Trophoblast cell (in vitro differentiated cells and primary cell): Measurements from ENCODE around the gene PIGA.

Experiments
- DNase-seq, 2 donors: peaks; one replicate each; pipeline ENCODE4 v3.0.0-alpha.2; 2016
- H2AFZ ChIP-seq: 2 replicates; pipeline ENCODE4 v1.6.1; 2013; ENCODE audit warnings: low read length, moderate library complexity, mild to moderate bottlenecking; ENCODE audit not compliant: insufficient read depth, poor library complexity
- H2AK5ac ChIP-seq: 2 replicates; pipeline ENCODE4 v1.6.1; 2013; ENCODE audit warnings: mild to moderate bottlenecking, low read length
- H2BK120ac ChIP-seq: 2 replicates; pipeline ENCODE4 v1.6.1; 2013; ENCODE audit warnings: low read length, mild to moderate bottlenecking, moderate library complexity; ENCODE audit not compliant: insufficient read depth, poor library complexity
- H2BK12ac ChIP-seq: 2 replicates; pipeline ENCODE4 v1.6.1; 2013; ENCODE audit warnings: mild to moderate bottlenecking, low read length, moderate library complexity
- H2BK5ac ChIP-seq: 2 replicates; pipeline ENCODE4 v1.6.1; 2013; ENCODE audit warnings: low read length, low read depth, moderate library complexity, mild to moderate bottlenecking; ENCODE audit not compliant: poor library complexity
- H3K14ac ChIP-seq: 2 replicates; pipeline ENCODE4 v1.6.1; 2013; ENCODE audit warnings: mild to moderate bottlenecking, low read length
- H3K18ac ChIP-seq: 2 replicates; pipeline ENCODE4 v1.6.1; 2013; ENCODE audit warnings: mild to moderate bottlenecking, low read length
- H3K23ac ChIP-seq: 2 replicates; pipeline ENCODE4 v1.6.1; 2013; ENCODE audit warnings: low read length
- H3K27ac ChIP-seq: 2 replicates; pipeline ENCODE4 v1.5.1; 2013; ENCODE audit warnings: low read depth, mild to moderate bottlenecking, inconsistent platforms, low read length, moderate library complexity
- H3K27me3 ChIP-seq: 2 replicates; pipeline ENCODE4 v1.6.1; 2013; ENCODE audit warnings: inconsistent platforms, mild to moderate bottlenecking, low read length, moderate library complexity; ENCODE audit not compliant: insufficient read depth
- H3K36me3 ChIP-seq, 2 experiments: 1 replicate in 1 of 2; 2 replicates in 1 of 2; pipeline ENCODE4 v1.6.1; 2013; ENCODE audit warnings: low read length in 2 of 2, mild to moderate bottlenecking in 2 of 2, moderate library complexity in 1 of 2; ENCODE audit not compliant: insufficient read depth in 2 of 2, control insufficient read depth in 1 of 2
- H3K4ac ChIP-seq: 2 replicates; pipeline ENCODE4 v1.6.1; 2013; ENCODE audit warnings: low read depth, mild to moderate bottlenecking, low read length, moderate library complexity
- H3K4me1 ChIP-seq, 2 experiments: 1 replicate in 1 of 2; 2 replicates in 1 of 2; pipeline ENCODE4 v1.6.1; 2013; ENCODE audit warnings: low read length in 2 of 2, mild to moderate bottlenecking in 2 of 2, moderate library complexity in 1 of 2; ENCODE audit not compliant: insufficient read depth in 2 of 2, control insufficient read depth in 1 of 2
- H3K4me2 ChIP-seq: 2 replicates; pipeline ENCODE4 v1.6.1; 2013; ENCODE audit warnings: inconsistent platforms, mild to moderate bottlenecking, low read length, moderate library complexity
- H3K4me3 ChIP-seq: 2 replicates; pipeline ENCODE4 v1.5.1; 2013; ENCODE audit warnings: mild to moderate bottlenecking, low read depth, low read length, inconsistent platforms
- H3K79me1 ChIP-seq: one replicate; pipeline ENCODE4 v1.6.1; 2013; ENCODE audit warnings: low read length
- H3K79me2 ChIP-seq: 2 replicates; pipeline ENCODE4 v1.6.1; 2013; ENCODE audit warnings: low read length, mild to moderate bottlenecking; ENCODE audit not compliant: control insufficient read depth, insufficient read depth, poor library complexity
- H3K9ac ChIP-seq: 2 replicates; pipeline ENCODE4 v1.6.1; 2013; ENCODE audit warnings: mild to moderate bottlenecking, low read length
- H3K9me3 ChIP-seq: 2 replicates; pipeline ENCODE4 v1.6.1; 2013; ENCODE audit warnings: low read depth, mild to moderate bottlenecking, control low read depth, inconsistent platforms, low read length; ENCODE audit not compliant: insufficient read depth
- H4K12ac ChIP-seq: 2 replicates; pipeline ENCODE4 v1.6.1; 2013; ENCODE audit warnings: low read depth, mild to moderate bottlenecking, low read length, moderate library complexity
- H4K8ac ChIP-seq: 2 replicates; pipeline ENCODE4 v1.6.1; 2013; ENCODE audit warnings: low read depth, mild to moderate bottlenecking, low read length, moderate library complexity
- H4K91ac ChIP-seq: one replicate; pipeline ENCODE4 v1.6.1; 2013; ENCODE audit warnings: low read depth, mild to moderate bottlenecking, low read length, moderate library complexity
- WGBS: extraction: QIAGEN DNeasy Blood & Tissue Kit; methylation state at CpG from one replicate; pipeline ENCODE4 v1.1.7; 2013; ENCODE audit warnings: missing lambda C conversion rate; ENCODE audit not compliant: insufficient read length, insufficient coverage; ENCODE audit errors: extremely low coverage; 5-methylcytosine and 5-hydroxymethylcytosine counted together

Gene PIGA

DNA sequence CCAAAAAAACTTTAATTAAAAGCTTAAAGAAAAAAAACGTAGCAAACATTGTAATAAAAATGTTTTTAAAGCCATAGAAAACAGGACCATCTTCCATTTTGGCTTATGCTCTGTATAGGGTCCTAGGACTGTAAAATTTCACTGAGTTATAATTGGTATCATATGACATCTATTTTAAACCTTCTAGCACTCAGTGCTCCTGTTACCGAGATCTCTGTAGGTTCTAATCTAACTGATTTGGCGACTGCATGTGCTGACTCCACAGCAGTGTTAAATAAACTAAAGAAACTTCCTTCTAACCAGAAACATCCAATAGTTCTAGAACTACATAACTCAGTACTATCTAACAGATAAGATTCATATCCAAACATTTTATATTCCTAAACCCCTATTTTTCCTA is 19.8 kb downstream of the PIGA start, which contains the start of gene ASB11:
TSS of gene ASB11 (minus strand) at position 132 of the 400 bp plus-strand sequence. CDS start at position 97, 35 bp downstream.
- Histone ChIP-seq H3K36me3 (no peaks in the 10 kb centered on the region), H2BK120ac (no peak within 1 kb of the TSS), H3K79me1 (no peaks in the 10 kb centered on the region), H2BK5ac (no peak within 1 kb of the TSS), H2AK5ac (no peak within 1 kb of the TSS), H3K79me2 (no peaks in the 10 kb centered on the region), H3K27me3 (no peaks in the 10 kb centered on the region), H3K4me1 (no peaks in the 10 kb centered on the region), H4K91ac (no peak within 1 kb of the TSS), H3K9me3 (no peaks in the 10 kb centered on the region), H3K4me2 (no peak within 1 kb of the TSS), H3K4me3 (no peak within 1 kb of the TSS), H2AFZ (no peak within 1 kb of the TSS), H3K23ac (no peak within 1 kb of the TSS), H3K4ac (no peak within 1 kb of the TSS), H2BK12ac (no peak within 1 kb of the TSS), H3K9ac (no peak within 1 kb of the TSS), H3K27ac (no peak within 1 kb of the TSS), H3K18ac (no peak within 1 kb of the TSS), H4K8ac (no peak within 1 kb of the TSS), H3K14ac (no peak within 1 kb of the TSS), H4K12ac (no peak within 1 kb of the TSS)
- WGBS = no CpG with 5 or more reads among the region's 3 CpGs
- no peak for DNase-seq

DNA sequence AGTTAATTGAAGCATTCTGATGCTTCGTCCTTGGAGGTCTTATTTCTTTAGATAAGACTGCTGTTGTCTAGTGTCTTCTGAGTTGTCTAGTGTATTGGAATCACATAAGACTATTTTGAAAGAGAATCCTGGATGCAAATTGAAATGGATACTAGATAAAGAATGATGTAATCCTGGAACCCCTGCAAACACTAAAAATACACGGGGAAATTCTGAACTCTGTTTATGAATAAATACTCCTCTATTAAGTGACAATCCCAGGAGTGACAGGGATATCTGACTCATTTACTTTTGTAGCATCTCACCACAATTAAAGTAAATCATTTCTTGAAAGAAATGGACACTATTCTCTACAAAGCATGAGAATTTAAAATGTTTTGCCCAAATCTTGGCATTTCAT is 20.9 kb downstream of the PIGA start:
- Histone ChIP-seq H3K4me1 (no peaks in the 10 kb centered on the region), H4K8ac (no peak overlapping the region), H3K36me3 (no peaks in the 10 kb centered on the region), H3K4ac (no peak overlapping the region), H2BK120ac (no peak overlapping the region), H4K12ac (no peak overlapping the region), H3K27ac (no peak overlapping the region), H2AK5ac (no peak overlapping the region), H3K14ac (no peak overlapping the region), H2BK5ac (no peak overlapping the region), H3K23ac (no peak overlapping the region), H3K79me1 (no peaks in the 10 kb centered on the region), H2AFZ (no peak overlapping the region), H3K9ac (no peak overlapping the region), H3K27me3 (no peaks in the 10 kb centered on the region), H3K4me3 (no peak overlapping the region), H2BK12ac (no peak overlapping the region), H3K18ac (no peak overlapping the region), H3K79me2 (no peaks in the 10 kb centered on the region), H3K9me3 (no peaks in the 10 kb centered on the region), H3K4me2 (no peak overlapping the region), H4K91ac (no peak overlapping the region)
- no peak for DNase-seq
- no CpG with 5 or more reads among the region's 2 CpGs for WGBS

DNA sequence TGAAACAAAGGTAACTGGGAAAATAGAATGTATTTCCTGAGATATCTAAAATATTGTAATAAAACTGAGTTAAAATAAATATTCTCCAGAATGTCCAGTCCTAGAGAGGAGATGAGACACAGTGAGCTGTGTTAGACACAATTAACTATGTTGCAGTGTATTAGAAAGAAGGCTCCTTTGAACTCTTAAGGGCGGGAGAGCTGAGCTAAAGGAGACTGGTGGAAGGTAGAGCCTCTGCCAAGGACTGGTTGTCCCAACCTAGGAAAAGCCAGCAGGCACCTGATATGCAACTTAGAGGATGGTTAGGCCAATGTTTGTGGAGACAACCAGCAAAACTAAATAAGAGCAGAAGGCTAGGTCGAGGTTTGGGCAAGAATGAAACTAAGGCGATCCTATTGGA is 24.2 kb downstream of the PIGA start:
- no peaks in the 10 kb centered on the region for H3K36me3 ChIP-seq
- DNase-seq = no peak
- H4K91ac ChIP-seq = no peak overlapping the region
- no CpG with 5 or more reads among the region's 3 CpGs for WGBS
- H2BK120ac ChIP-seq = no peak overlapping the region
- H3K9me3 ChIP-seq = no peaks in the 10 kb centered on the region
- H2BK5ac ChIP-seq = no peak overlapping the region
- H2AFZ ChIP-seq = no peak overlapping the region
- H3K4me1 ChIP-seq = no peaks in the 10 kb centered on the region
- no peak overlapping the region for H3K18ac ChIP-seq
- no peak overlapping the region for H4K8ac ChIP-seq
- no peak overlapping the region for H3K4me3 ChIP-seq
- H3K27me3 ChIP-seq = no peaks in the 10 kb centered on the region
- H3K14ac ChIP-seq = no peak overlapping the region
- no peak overlapping the region for H3K23ac ChIP-seq
- no peak overlapping the region for H3K27ac ChIP-seq
- no peak overlapping the region for H3K9ac ChIP-seq
- no peak overlapping the region for H2BK12ac ChIP-seq
- H3K4me2 ChIP-seq = no peak overlapping the region
- no peak overlapping the region for H2AK5ac ChIP-seq
- H3K79me1 ChIP-seq = no peaks in the 10 kb centered on the region
- no peaks in the 10 kb centered on the region for H3K79me2 ChIP-seq
- no peak overlapping the region for H4K12ac ChIP-seq
- H3K4ac ChIP-seq = no peak overlapping the region

DNA sequence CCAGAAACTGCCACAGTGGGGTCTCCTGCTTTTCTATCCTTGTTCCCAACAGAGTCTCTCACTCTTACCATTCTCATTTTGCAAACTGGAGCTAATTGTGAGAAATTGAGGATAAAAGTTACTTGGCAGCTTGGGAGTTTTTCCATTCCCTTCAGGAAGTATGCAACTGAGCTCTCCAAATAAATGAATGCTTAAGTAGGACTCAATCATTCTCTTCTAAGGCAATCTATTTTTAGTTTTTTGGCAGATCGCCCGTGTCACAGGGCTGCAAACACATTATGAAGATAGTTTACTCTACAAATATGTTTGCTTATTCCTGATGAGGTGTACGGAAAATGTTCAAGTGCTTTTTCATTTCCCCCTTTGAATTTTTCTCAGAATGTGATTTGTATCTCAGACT is 25.2 kb downstream of the PIGA start:
- Histone ChIP-seq H3K4me1 (no peaks in the 10 kb centered on the region), H3K18ac (no peak overlapping the region), H3K9ac (no peak overlapping the region), H3K14ac (no peak overlapping the region), H3K27ac (no peak overlapping the region), H2BK12ac (no peak overlapping the region), H3K79me1 (no peaks in the 10 kb centered on the region), H3K79me2 (no peaks in the 10 kb centered on the region), H2AK5ac (no peak overlapping the region), H3K27me3 (no peaks in the 10 kb centered on the region), H4K91ac (no peak overlapping the region), H3K4me2 (no peak overlapping the region), H4K12ac (no peak overlapping the region), H2BK120ac (no peak overlapping the region), H3K9me3 (no peaks in the 10 kb centered on the region), H3K23ac (no peak overlapping the region), H3K4me3 (no peak overlapping the region), H3K36me3 (no peaks in the 10 kb centered on the region), H3K4ac (no peak overlapping the region), H2BK5ac (no peak overlapping the region), H2AFZ (no peak overlapping the region), H4K8ac (no peak overlapping the region)
- WGBS = no CpG with 5 or more reads among the region's 3 CpGs
- DNase-seq = no peak
